GM21619 (cell line): ENCODE data around the gene DSCAM.
"Not testable (repeated sequence)": the region's sequence is repeated elsewhere in the genome, so short reads cannot be mapped to it uniquely, and the experiment has no call there.

Experiments used
- ATAC-seq: cut with Tn5 transposase; IDR thresholded peaks from one replicate; pipeline ENCODE4 v1.9.1; 2021; ENCODE audit not compliant: unreplicated experiment

DSCAM gene

DNA sequence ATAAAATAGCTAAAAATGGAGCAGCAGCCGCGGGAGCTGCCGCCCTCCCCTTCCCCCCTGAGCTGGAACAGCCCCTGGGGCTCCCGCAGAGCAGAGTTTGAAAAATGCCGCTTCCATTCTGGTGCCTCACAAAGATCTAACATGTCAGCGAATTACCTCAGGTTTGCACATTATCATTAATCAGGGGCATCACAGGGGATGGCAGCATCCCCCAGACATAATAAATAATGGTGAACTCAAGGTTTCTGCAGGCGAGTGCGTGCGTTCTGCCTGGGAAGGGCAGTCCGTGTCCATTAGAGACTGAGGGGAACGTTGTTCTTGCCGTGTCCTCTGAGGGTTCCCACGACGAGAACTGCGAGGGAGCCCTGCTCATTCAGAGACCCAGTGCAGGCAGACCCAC lies 372.4 kb downstream of the DSCAM start:
- no peak for ATAC-seq

DNA sequence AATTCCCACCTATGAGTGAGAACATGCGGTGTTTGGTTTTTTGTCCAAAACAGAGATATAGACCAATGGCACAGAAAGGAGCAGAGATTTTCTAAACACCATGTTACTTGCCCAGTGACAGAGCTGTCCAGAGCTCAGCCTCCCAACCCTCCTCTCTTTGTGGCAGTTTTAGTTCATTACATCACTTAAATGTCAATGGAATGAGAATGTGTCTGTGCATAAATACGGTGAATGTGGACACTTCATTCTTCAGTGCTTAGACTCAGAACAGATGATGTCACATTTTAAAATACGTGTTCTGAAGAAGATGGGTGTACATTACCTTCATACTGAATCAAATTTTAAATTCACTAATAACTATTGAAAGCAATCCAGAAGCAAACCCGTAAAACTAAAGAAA lies 374.9 kb downstream of the DSCAM start:
- ATAC-seq = no peak

DNA sequence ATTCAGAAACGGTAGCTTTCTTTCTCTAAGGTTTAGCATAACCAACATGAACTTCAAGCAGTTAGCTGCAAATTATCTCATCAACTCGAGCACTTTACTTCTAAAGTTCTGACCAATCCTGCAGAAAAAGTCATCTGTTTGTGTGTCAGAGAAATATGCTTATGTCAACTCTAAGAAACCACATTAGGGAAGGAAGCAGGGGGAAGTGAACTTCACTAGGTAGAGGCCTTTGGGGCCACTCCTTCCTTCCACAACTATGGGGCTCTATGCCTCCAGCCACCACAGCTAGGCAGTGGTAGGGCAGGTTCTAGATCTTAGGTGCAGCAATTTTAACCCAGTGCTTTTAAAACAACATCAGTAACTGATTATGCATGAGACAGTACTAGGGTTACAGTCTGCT lies 375.9 kb downstream of the DSCAM start:
- no peak for ATAC-seq

DNA sequence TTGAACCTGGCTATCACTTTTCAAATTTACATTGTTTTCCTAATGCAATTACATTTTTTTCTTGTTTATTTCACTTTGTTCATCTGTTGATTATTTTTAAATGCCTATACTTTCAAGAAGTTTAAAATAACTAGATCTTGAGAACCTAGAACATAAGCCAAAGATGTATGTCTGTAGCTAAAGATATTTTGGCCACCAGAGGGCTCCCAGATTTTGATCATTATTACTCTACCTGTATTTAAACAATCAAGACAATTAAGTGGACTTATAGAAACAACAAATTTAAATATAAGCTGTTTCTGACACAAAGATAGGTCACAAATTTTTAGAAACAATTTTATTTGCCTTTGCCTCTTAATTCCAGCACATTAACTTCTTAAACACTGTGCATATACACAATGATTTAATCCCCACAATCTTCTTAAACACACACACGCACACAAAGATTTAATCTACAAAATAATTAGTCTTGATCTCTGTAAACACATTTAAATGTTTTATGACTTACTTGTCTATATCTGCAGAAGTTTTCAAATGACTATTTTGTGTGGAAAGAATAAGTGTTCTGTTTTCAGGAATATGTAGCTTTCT lies 380.0 kb downstream of the DSCAM start:
- no peak for ATAC-seq

DNA sequence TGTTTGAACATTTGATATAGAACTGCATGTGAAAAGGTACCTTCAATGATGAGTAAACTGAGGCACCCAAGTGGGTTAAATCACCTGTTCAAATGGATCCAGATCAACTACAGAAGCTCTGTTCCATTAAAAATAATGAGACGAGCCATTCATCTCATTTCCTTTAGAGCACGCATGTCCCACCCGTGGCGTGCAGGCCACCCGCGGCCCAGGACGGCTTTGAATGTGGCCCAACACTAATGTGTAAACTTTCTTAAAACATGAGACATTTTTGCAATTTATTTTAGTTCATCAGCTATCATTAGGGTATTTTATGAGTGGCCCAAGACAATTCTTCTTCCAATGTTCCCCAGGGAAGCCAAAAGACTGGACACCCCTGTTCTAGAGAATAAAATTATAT lies 381.6 kb downstream of the DSCAM start:
- no peak for ATAC-seq

DNA sequence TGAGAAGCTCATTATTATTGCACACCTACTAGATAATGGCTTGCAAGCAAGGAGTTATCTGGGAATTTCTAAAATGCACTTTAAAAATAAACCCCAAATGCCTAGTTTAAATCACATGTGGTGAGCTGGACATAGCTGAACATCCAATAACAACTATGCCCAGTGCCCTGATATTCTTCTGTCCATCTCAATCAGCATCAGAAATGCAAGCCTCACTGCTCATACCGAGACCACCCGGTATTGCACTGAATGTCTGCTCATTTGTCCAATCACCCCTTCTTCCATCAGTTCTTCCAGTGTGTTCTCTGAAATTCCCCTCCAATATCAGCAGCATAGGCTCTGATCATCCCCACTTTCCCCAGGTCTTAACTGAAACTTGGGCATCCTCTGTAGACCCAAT lies 383.8 kb downstream of the DSCAM start:
- no peak for ATAC-seq

DNA sequence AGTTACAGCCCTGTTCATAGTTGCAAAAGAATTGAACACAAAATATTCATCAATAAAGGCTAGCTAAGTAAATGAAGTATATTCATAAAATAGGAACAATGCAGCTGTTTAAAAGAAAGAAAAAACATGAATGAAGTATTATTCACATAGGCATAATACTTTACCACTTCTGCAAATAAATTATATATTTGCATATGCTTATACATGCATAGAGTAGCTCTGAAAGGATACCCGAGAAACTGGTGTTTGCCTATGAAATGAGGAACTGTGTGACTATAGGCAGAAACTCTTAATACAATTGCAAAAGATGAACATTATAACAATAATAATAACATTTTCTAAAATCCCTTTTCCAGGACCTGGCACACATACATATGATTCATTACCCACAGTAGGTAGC lies 385.9 kb downstream of the DSCAM start:
- no peak for ATAC-seq

DNA sequence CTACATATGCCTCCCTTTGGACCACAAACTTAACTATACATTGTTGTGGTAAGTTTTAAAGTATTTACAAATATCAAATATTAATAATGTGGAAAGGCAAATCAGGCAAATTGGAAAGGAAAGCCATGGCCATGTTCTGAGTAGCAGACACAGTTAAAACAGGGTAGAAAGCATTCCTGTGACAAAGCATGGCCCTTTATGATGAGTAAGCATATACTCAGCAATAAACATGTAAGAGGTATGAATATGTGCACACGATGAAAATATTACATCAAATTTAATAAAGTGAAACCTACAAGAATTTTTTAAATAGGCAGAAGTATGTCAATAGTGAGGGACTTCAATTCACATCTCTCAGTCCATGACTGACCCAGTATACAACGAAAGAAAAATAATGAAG lies 389.2 kb downstream of the DSCAM start:
- no peak for ATAC-seq

DNA sequence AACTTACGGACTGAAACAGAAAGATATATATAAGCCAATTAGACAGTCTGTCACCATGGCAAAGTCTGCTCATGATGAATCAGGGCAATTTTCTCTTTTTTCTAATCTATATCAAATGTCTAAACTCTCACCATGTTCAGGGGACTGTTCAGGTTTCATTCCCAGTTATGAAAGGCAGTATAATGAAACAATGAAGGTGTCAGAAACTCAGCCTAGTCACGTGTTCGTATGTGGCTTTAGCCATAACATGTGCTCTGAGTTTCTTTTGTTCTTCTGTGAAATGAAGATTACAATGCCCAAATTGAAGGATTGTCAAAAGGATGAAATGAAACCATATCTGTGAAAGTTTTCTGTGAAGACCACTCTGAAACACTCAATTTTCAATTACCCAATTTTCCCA lies 392.9 kb downstream of the DSCAM start:
- no peak for ATAC-seq

DNA sequence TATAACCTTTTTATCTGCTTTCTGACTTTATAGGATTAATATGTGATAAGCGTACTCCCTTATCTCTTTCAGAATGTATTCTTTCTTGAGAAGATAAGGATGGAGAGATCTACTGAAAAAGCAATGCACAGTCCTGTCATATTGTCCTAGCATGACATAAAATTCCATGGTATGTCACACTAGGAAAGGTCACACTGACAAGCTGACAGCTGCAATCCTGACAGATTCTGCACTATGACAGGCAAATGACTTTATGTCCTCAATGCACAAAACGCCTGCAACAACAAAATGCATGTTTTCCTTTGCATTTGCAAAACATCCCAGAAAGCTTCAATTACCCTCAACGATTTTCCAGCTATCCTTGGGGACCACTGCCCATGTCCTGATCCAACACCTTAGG lies 393.8 kb downstream of the DSCAM start:
- ATAC-seq = no peak

DNA sequence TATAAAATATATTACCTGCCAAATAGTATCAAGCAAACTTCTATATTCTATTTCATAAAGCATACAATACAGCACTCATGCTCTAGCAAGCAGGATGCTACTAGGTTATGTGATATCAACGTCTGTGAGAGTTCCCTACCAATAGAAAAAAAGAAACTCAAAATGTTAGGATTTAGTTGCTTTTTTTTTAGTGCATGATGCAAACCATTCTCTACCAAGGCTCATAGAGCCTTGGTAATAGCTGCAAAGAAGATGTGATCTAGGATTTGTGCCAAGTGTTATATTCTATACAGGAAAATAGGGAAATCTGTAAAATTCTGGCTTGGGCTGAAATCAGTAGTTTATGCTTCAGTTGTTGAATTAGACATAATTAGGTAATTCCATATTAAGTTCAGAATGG lies 394.4 kb downstream of the DSCAM start:
- no peak for ATAC-seq

DNA sequence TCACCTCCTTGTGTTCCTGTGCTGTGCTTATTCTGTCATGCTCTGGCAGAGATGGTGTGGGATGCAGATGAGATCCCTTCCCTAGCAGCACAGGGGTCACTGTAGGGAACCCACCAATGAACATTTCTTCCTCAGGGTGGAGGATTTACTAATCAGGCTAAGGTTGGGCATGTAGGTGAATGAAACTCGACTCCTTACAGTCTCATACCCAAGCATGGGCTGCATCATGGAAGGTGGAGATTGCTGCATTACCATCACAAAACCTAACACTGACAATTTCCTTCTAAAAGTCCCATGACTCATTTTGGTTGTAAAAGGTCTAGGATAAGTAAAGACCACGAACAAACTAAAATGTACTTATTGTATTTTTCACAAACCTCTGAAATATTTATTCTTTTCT lies 399.9 kb downstream of the DSCAM start:
- ATAC-seq = no peak

DNA sequence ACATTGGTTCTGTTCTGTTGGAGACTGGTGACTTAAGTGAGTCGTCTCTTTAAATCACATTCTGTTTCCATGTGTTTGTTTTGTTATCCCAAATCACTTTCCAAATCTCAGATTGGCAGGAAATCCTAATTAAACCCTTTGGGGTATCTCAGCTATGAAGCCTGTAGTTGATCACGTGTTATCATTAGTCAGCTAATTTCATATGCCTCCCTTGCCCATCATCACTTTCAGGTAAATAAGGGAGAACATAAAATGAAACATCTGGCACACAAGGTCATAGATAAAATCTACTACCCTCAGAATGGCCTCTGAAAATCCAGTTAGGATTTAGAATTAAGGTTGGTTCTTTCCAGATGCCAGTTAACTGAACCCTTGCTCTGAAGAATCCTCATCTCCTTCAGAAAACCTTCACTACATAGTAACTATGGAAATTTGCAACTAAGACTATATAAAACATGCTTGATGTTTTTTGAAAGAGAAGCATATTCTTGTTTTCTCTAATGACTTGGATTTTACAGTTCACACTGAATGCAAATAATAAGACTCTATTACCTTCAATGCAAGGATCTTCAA lies 401.5 kb downstream of the DSCAM start:
- no peak for ATAC-seq

DNA sequence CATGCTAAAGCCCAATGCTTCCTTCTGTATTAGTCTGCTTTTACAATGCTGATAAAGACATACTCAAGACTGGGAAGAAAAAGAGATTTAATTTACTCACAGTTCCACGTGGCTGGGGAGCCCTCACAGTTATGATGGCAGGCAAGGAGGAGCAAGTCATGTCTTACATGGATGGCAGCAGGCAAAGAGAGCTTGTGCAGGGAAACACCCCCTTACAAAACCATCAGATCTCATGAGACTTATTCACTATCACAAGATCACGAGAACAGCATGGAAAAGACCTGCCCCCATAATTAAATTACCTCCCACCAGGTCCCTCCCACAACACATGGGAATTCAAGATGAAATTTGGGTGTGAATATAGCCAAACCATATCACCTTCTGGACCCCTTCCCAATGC lies 407.4 kb downstream of the DSCAM start:
- ATAC-seq = not testable (repeated sequence)

DNA sequence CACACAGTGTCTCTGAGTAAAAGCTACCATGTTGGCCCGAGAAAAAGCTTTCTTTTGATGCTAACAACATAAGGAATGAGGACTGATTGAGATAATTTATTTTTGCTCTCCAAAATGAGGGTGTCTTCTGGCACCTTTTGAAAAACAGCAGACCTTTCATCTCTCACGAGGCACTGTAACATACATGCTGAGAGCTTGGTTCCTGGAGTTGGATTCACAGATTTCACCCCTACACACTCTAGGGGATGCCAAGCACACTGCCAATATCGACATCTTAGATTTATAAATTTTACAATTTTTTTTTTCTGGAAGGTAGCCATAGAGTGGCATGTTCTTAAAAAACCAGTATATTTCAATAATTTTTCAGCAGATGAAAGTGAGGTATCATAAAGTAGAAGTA lies 408.3 kb downstream of the DSCAM start:
- ATAC-seq = no peak

DNA sequence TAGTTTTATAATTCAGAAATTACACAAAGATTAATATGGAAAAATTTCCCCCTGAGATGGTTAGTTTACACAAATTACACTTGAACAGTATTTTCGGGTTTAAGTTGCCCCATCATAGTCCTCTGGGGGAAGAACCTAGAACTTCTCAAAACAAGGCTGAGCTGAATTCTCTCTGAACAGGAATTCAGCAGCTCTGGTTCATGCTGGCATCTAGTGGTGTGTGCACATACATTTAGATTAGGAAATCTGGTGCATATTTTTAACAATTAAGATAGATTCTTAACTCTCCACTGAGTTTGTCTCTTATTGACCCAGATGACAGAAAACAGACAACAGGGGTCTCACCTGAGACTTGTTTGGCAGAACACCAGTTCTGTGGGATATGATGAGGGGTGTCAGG lies 410.7 kb downstream of the DSCAM start:
- ATAC-seq = no peak

DNA sequence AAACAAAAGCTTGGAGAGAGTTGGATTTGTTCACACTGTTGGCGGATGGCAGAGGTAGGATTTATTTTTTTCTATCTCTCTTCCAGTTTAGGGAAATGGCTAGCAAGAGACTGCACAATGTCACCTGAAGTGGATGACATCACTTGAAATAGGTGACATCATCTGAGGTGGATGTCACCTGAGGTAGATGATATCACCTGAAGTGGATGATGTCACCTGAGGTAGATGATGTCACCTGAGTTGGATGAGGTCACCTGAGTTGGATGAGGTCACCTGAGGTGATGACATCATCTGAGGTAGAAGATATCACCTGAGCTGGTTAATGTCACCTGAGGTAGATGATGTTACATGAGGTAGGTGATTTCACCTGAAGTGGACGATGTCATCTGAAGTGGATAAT lies 413.4 kb downstream of the DSCAM start:
- ATAC-seq = no peak

DNA sequence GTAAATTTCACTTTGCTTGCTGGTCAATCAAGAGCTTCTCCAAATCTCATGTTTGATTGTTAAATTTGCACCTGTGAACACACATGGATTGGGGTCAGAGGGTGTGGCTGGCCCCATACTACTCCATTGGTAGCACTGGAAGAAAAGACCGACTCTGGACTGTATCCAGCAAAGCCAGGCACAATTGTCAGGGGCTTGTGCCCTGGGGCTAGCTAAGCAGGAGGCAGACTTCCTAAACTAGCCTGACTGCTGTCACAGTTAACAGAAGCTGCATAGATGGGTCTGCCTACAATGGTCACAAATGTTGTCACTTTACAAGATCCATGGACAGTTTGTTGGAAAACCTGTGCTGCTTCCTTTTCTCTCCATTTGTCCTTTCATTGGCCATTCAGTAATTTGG lies 421.0 kb downstream of the DSCAM start:
- ATAC-seq = no peak

DNA sequence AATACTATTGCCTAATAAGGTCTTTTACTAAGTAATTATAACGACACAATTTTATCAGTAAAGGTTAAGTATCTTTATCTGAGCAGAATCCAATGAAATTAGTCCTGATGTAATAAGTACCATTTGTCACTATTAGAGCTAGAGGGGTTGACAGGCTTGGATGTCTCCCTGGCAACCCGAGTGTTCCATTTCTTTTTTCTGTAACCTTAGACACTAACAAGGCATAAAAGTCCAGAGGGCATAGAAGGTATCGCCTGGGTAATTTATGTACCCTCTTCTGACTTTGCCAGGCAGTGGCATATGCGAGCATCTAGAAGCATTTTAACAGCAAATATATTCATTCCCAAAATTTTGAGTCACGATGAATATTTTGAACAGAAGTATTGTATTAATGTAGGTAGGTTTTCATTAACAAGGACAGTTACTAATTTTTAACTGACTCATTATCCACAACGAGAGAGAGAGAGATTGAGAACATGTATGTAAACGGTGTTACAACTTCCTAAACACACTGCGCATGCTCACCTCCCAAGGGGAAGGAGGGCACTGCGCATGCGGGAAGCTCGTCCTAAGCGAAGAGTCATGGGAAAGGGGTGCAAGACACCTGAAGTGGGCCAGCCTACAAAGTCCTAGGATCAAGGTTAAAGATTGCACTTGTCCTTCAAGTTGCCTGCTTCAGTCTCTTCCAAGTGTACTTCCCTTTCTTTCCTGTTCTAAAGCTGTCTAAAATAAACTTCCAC lies 423.9 kb downstream of the DSCAM start:
- ATAC-seq = no peak

DNA sequence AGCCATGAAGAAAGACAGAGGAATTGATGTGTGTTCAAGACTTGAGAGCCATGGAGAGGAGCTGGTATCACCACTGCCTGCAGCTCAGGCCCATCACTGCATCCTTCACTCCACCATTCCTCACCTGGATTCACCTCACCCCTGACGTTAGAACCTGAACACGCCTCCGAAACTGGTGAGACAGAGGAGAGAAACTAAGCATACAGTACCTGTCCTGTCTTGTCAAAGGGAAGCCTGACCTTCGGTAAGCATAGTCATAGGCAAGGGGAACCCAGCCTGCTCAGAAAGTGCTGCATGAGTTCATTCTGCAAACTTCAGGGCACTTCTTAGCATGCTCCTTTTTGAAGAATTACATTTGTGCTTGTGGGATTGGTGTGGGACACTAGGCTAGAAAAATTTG lies 425.8 kb downstream of the DSCAM start:
- no peak for ATAC-seq

DNA sequence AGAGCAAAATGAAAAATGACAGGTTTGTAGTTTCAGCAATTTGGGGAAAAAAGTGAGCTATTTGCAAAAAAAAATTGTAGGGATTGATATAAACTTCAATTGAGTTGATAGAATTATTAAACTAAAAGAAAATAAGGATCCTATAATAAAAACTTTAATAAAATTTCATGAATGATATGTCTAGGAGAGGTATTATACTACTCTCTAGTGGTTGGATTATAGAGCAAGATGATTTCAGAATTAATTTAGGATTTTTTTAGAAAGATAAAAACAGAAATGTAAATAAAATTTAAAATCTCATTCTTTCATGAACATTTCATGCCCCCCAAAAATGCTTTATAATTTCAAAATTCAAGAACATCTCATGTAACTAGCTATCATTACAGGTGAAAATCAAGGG lies 430.4 kb downstream of the DSCAM start:
- ATAC-seq = no peak

DNA sequence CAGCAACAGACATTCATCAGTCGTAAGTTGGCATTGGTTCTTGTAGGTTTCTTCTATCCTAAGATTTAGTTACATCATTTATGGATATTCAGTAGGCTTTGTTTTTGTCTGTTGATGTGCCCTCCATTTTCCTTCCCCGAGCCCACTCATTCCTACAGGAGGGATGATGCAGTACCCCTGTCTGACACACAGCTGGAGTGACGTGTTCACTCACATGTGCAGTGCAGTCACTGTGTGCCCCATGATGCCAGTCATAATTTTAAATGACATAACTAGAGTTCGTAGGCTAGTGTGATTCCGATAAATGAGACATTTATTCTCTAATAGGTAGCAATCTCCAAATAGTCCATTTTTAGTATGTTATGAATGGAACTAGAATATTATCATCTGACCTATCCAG lies 438.4 kb downstream of the DSCAM start:
- ATAC-seq = no peak

DNA sequence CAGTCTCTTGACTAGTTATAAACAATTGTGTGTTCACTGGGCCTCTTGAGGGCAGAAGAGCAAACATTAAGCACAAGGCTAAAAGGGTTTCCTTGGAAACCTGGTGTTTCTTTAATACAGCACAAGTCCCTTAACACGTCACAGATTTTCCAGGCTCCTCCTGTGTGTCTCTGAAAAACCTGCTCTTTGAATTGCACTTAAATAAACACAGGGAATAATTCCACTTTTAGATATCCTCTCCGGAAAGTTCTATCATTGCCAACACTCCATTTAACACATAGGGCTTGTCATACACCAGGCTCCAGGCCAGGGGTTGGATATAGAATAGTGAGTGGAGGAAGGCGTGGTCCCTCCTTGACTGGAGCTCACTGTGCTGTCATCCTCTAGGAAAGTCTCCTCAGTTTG lies 442.6 kb downstream of the DSCAM start:
- no peak for ATAC-seq
